ENCODE results near the gene OXSR1. TPM values are rescaled to one million over a fixed set of nuclear protein-coding genes. Genes with fewer than 3 reads are reported as not detected.
A peak's percentile ranks its signal among the peaks of the same experiment; 100 is the strongest.
"Not testable (repeated sequence)": the region's sequence is repeated elsewhere in the genome, so short reads cannot be mapped to it uniquely, and the experiment has no call there.

Gene OXSR1
- total RNA-seq, 6 experiments from 2014 or later, result 48.5 to 54.3 (median 51.5) TPM

GRCh38 chr3:38131621-38132369 lies 33.5 kb upstream of the OXSR1 start:
- no peak overlapping the region for H3K4me3 Mint-ChIP-seq
- H3K4me1 Mint-ChIP-seq (ENCODE audit: low read depth), result peaks cover 35% of the 10 kb centered on the region
- no peaks in the 10 kb centered on the region for H3K9me3 Mint-ChIP-seq
- H3K36me3 Mint-ChIP-seq (ENCODE audit: low read depth), result peaks cover 9% of the 10 kb centered on the region; the same call in 1 of the 2 replicates
- H3K27ac Mint-ChIP-seq, result no peak overlapping the region
- H3K27me3 Mint-ChIP-seq (ENCODE audit: insufficient read depth), result peaks cover 1% of the 10 kb centered on the region; the same call in 1 of the 2 replicates
- DNase-seq, result peak; percentile 13
- TF ChIP-seq CTCF (IDR thresholded peaks at IDR 0.05), result peak; percentile 76

- no peak for DNase-seq
- peaks cover 1% of the 10 kb centered on the region; the same call in 1 of the 2 replicates for H3K27me3 Mint-ChIP-seq (ENCODE audit: insufficient read depth)
- H3K9me3 Mint-ChIP-seq, result no peaks in the 10 kb centered on the region
- no peak overlapping the region for H3K4me3 Mint-ChIP-seq
- H3K27ac Mint-ChIP-seq, result no peak overlapping the region
- H3K4me1 Mint-ChIP-seq (ENCODE audit: low read depth), result peaks cover 44% of the 10 kb centered on the region
- H3K36me3 Mint-ChIP-seq (ENCODE audit: low read depth), result peaks cover 5% of the 10 kb centered on the region; the same call in 1 of the 2 replicates
- no peak for TF ChIP-seq CTCF (IDR thresholded peaks at IDR 0.05)
Observed at GRCh38 chr3:38133209-38133556, 32.2 kb upstream of the OXSR1 start.

- Mint-ChIP-seq H3K27me3 (ENCODE audit: insufficient read depth) (peaks cover 1% of the 10 kb centered on the region; the same call in 1 of the 2 replicates), H3K9me3 (no peaks in the 10 kb centered on the region), H3K36me3 (ENCODE audit: low read depth) (peaks cover 5% of the 10 kb centered on the region; the same call in 1 of the 2 replicates), H3K4me3 (no peak overlapping the region), H3K4me1 (ENCODE audit: low read depth) (peaks cover 48% of the 10 kb centered on the region), H3K27ac (no peak overlapping the region)
- peak; percentile 14 for DNase-seq
- TF ChIP-seq CTCF (IDR thresholded peaks at IDR 0.05), result no peak
Observed at GRCh38 chr3:38133557-38134405, 31.6 kb upstream of the OXSR1 start.

- H3K27me3 Mint-ChIP-seq (ENCODE audit: insufficient read depth); DNase-seq; H3K27ac Mint-ChIP-seq; H3K9me3 Mint-ChIP-seq; H3K36me3 Mint-ChIP-seq (ENCODE audit: low read depth): not testable (repeated sequence)
- Mint-ChIP-seq H3K4me3 (peak overlapping the region; percentile 97; the same call in 1 of the 2 replicates), H3K4me1 (ENCODE audit: low read depth) (peaks cover 53% of the 10 kb centered on the region)
Observed at GRCh38 chr3:38134517-38135143, 30.7 kb upstream of the OXSR1 start.

GRCh38 chr3:38135621-38136277 lies 29.6 kb upstream of the OXSR1 start:
- not testable (repeated sequence) for H3K36me3 Mint-ChIP-seq (ENCODE audit: low read depth); H3K9me3 Mint-ChIP-seq; H3K27me3 Mint-ChIP-seq (ENCODE audit: insufficient read depth); DNase-seq
- Mint-ChIP-seq H3K4me1 (ENCODE audit: low read depth) (peaks cover 57% of the 10 kb centered on the region), H3K4me3 (peak overlapping the region; percentile 97), H3K27ac (peak overlapping the region; percentile 65)

GRCh38 chr3:38136393-38136776 lies 29.0 kb upstream of the OXSR1 start:
- peaks cover 7% of the 10 kb centered on the region; the same call in 1 of the 2 replicates for H3K36me3 Mint-ChIP-seq (ENCODE audit: low read depth)
- peaks cover 1% of the 10 kb centered on the region; the same call in 1 of the 2 replicates for H3K27me3 Mint-ChIP-seq (ENCODE audit: insufficient read depth)
- no peak for DNase-seq

More at GRCh38 chr3:38136393-38136776, 29.0 kb upstream of the OXSR1 start:
- peaks cover 57% of the 10 kb centered on the region for H3K4me1 Mint-ChIP-seq (ENCODE audit: low read depth)
- no peak for TF ChIP-seq CTCF (IDR thresholded peaks at IDR 0.05)
- H3K4me3 Mint-ChIP-seq, result peak overlapping the region; percentile 97
- no peaks in the 10 kb centered on the region for H3K9me3 Mint-ChIP-seq
- peak overlapping the region; percentile 65 for H3K27ac Mint-ChIP-seq

Measured in HFFc6 (cell line).